NCI-H2171 treated with DMSO at 0.1 percent for 48 hours (cell line): ENCODE measurements around the gene PCED1A.
"Not testable (repeated sequence)": the region's sequence is repeated elsewhere in the genome, so short reads cannot be mapped to it uniquely, and the experiment has no call there.

Source experiments
- DNase-seq: peaks from one replicate; lab custom pipeline; 2025; lab: John Stamatoyannopoulos, UW

PCED1A gene

DNA sequence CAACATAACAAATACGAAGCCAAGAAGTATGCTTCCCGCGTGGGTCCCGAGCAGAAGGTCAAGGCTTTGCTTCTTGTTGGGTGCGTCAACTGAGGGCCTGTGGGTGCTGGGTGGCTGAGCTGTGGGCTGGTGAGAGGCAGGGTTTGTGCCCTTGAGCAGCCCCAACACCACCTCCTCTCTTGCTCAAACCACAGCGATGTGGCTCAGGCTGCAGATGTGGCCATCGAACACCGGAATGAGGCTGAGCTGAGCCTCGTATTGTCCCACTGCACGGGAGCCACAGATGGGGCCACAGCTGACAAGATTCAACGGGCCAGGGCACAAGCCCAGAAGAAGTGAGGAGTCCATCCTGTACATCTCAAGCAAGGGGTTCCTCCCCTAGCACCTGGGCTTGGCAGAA lies 25.8 kb upstream of the PCED1A start:
- no peak for DNase-seq

GRCh38 chr20:2865630-2866029 lies 25.2 kb upstream of the PCED1A start:
- no peak for DNase-seq

DNA sequence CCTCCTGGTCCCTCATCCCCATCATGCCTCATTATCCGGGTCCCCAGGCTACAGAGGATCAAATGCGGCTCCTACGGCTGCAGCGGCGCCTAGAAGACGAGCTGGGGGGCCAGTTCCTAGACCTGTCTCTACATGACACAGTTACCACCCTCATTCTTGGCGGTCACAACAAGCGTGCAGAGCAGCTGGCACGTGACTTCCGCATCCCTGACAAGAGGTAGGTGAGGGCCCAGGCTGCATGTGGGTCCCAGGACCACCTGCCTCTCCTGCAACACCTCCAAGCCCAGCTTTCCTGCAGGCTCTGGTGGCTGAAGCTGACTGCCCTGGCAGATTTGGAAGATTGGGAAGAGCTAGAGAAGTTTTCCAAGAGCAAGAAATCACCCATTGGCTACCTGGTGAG lies 24.6 kb upstream of the PCED1A start:
- DNase-seq, result no peak

GRCh38 chr20:2864626-2865025 lies 24.2 kb upstream of the PCED1A start:
- no peak for DNase-seq

- no peak for DNase-seq
Measured at GRCh38 chr20:2859330-2860121, 19.1 kb upstream of the PCED1A start.

GRCh38 chr20:2858591-2858990 lies 18.1 kb upstream of the PCED1A start:
- no peak for DNase-seq

DNA sequence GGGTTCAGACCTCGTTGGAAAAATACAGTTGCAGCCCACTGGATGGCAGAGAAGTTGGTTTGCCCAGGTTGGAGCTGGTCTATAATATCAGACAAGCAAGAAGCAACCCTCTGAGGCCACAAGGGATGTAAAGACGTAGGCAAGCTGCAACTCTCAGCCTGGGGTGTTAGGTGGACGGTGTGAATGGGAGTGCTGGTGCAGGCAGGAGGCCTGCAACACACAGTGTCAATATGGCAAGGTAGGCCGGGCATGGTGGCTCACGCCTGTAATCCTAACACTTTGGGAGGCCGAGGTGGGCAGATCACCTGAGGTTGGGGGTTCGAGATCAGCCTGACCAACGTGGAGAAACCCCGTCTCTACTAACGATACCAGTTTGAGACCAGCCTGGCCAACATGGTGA lies 10.6 kb upstream of the PCED1A start:
- DNase-seq, result no peak

DNA sequence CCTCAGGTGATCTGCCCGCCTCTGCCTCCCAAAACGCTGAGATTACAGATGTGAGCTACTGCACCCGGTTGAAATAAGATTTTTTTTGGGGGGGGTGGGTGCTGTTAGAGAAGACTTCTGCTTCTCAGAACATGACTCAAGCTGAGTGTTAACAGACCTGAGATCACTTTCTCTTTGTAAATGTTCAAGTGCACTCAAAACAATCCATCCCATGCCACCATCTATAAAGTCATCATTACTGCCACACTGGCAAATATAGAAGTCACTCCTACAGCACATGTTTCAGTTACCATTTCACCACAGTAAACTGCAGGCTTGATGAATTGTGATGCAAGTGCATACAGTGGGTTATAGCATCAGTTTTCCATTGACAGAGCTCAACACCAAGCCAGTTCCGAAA lies 9.1 kb upstream of the PCED1A start:
- no peak for DNase-seq

DNA sequence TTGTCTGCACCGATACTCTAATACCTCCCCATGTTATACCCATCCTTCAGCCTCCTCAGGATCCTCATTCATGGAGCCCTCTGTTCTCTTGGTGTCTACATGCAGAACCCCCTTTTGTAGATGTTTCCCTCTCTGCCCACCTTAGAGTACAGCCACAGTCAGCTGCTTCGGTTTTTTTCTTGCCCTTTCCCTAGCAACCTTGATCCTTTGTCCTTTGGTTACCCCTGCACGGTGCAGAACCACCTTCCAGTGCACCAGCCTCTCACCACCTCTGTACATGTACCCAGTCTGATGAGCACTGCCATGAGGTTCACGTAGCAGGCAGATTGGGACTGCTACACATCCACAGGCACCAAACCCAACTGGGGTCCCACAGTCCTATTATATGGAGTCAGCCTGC lies 7.3 kb upstream of the PCED1A start:
- no peak for DNase-seq

- DNase-seq, result no peak
Measured at GRCh38 chr20:2846698-2847097, 6.2 kb upstream of the PCED1A start.

DNA sequence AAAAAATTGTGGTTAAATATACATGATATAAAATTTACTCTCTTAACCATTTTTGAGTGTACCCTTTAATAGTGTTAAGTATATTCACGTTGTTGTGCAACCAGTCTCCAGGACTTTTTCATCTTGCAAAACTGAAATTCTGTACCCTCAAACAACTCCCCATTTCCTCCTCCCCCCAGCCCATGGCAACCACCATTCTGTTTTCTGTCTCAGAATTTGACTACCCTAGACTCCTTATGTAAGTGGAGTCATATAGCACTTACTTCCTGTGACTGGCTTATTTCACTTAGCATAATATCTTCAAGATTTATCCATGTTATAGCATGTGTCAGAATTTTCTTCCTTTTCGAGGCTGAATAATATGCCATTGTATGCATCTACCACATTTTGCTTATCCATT lies 5.2 kb upstream of the PCED1A start:
- DNase-seq, result no peak

GRCh38 chr20:2840967-2841531 lies 594 bp upstream of the PCED1A start:
- DNase-seq, result no peak

- DNase-seq, result no peak
Measured at GRCh38 chr20:2839732-2840137, 720 bp downstream of the PCED1A start.

- no peak for DNase-seq
Measured at GRCh38 chr20:2838847-2839671, 1.4 kb downstream of the PCED1A start.

GRCh38 chr20:2838170-2838797 lies 2.2 kb downstream of the PCED1A start:
- no peak for DNase-seq

GRCh38 chr20:2837221-2837960 lies 3.1 kb downstream of the PCED1A start:
- no peak for DNase-seq

DNA sequence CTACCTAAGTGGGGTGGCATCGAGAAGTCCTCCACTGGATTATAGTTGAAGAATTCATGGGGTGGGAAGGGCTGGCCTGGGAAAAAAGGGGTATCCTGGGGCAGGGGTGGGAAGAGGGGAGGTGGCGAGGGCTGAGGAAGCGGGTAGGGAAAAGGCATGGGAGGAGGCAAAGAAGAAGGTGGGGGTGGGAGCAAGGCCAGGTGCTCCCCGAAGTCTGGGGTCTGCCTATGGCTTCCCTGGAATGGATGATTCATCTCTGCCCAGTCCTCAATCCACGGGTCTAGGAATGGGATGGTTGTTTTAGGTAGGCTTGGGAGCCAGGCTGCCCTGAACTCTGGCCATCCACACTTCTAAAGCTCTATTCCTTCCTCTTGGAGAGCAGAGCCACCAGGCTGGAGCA lies 4.4 kb downstream of the PCED1A start:
- no peak for DNase-seq

- DNase-seq, result no peak
Measured at GRCh38 chr20:2835331-2835796, 5.1 kb downstream of the PCED1A start.

GRCh38 chr20:2834401-2835110 lies 5.9 kb downstream of the PCED1A start:
- DNase-seq, result no peak

- no peak for DNase-seq
Measured at GRCh38 chr20:2833761-2834160, 6.7 kb downstream of the PCED1A start.

DNA sequence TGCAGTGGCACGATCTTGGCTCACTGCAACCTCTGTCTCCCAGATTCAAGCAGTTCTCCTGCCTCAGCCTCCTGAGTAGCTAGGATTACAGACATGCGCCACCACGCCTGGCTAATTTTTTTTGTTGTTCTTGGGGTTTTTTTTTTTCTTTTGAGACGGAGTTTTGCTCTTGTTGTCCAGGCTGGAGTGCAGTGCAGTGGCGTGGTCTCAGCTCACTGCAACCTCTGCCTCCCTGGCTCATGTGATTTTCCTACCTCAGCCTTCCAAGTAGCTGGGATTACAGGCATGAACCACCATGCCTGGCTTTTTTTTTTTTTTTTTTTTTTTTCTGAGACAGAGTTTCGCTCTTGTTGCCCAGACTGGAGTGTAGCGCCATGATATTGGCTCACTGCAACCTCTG lies 9.2 kb downstream of the PCED1A start:
- not testable (repeated sequence) for DNase-seq
